DND-41 (cell line): ENCODE measurements around the gene MAST4.

Experiments used
- CTCF ChIP-seq: IDR thresholded peaks from 2 replicates; pipeline ENCODE4 v1.5.1; 2012; ENCODE audit warnings: borderline replicate concordance, low read length, moderate library complexity, mild to moderate bottlenecking; ENCODE audit not compliant: poor library complexity, severe bottlenecking; ENCODE audit errors: extremely low read depth
- EZH2 ChIP-seq: IDR thresholded peaks from 3 replicates; pipeline ENCODE4 v1.6.1; 2012; ENCODE audit warnings: borderline replicate concordance, low read depth, mild to moderate bottlenecking, moderate library complexity, low read length, inconsistent platforms; ENCODE audit not compliant: severe bottlenecking

DNA sequence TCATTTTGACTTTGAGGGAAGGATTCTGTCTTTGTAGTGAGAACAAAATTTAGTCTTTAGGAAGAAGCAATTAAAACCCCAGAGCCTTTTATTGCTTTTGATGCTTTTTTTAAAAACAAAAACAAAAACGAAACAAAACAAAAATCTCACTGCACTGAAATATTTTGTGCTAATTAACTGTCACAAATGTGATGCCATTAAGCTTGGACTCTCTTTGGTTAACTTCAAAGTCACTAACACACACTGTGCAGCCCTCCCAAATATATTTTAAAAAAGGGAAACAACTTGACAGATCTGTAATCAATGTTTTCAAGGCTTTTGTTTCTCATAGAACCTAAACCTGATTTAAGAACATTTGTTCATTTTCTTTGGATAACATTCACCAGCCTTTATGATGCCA, 290.7 kb downstream of the MAST4 start:
- TF ChIP-seq CTCF (no peak), EZH2 (no peak)
